Neural crest cell (in vitro differentiated cells): ENCODE measurements around the gene F2RL1. TPM values are rescaled to one million over a fixed set of nuclear protein-coding genes. Genes with fewer than 3 reads are reported as not detected.
"Not testable (repeated sequence)": the region's sequence is repeated elsewhere in the genome, so short reads cannot be mapped to it uniquely, and the experiment has no call there.

ENCODE experiments used
- DNase-seq: peaks from one replicate; pipeline ENCODE4 v3.0.0; 2021; ENCODE audit warnings: low read depth, mixed read lengths, low spot score
- H3K27ac Mint-ChIP-seq: one replicate; pipeline ENCODE4 v1.8.0; 2021; ENCODE audit warnings: mild to moderate bottlenecking, mixed read lengths; ENCODE audit not compliant: unreplicated experiment
- H3K27me3 Mint-ChIP-seq: 2 replicates; pipeline ENCODE4 v1.8.0; 2021; ENCODE audit warnings: low read depth, mild to moderate bottlenecking, mixed read lengths
- H3K36me3 Mint-ChIP-seq: 2 replicates; pipeline ENCODE4 v1.8.0; 2021; ENCODE audit warnings: low read depth, mild to moderate bottlenecking, mixed read lengths
- H3K4me1 Mint-ChIP-seq: 2 replicates; pipeline ENCODE4 v1.8.0; 2021; ENCODE audit warnings: mixed read lengths
- H3K4me3 Mint-ChIP-seq: one replicate; pipeline ENCODE4 v1.8.0; 2021; ENCODE audit warnings: mild to moderate bottlenecking, mixed read lengths
- H3K9me3 Mint-ChIP-seq: 2 replicates; pipeline ENCODE4 v1.8.0; 2021; ENCODE audit warnings: mixed read lengths
- total RNA-seq: library from RNA; stranded (reverse); gene quantifications from 2 replicates; pipeline ENCODE4 v1.2.1, GENCODE V29; 2021
- TF ChIP-seq, protein P1 (sequence below): fragments of 200-600 bp; sonication (generic); conservative IDR thresholded peaks from 2 replicates; pipeline ENCODE4 v1.5.0; 2021; ENCODE audit warnings: antibody characterized with exemption, mild to moderate bottlenecking

Gene F2RL1
- total RNA-seq, 1 donor from 2014 or later, result 0.30 TPM

DNA sequence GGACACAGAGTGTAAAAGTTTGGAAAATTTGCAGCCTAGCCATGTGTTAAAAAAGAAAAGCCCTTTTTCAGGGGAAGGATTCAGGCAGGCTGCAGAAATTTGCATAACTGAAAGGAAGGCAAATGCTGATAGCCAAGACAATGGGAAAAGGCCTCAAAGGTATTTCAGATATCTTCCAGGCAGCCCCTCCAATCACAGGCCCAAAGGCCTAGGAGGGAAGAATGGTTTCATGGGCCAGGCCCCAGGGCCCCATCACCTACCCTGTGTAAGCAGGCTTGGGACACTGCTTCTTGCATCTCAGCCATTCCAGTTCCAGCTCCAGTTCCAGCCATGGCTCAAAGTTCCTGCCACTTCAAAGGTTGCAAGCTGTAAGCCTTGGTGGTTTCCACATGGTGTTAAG is 35.8 kb downstream of the F2RL1 start:
- TF ChIP-seq, protein P1, sequence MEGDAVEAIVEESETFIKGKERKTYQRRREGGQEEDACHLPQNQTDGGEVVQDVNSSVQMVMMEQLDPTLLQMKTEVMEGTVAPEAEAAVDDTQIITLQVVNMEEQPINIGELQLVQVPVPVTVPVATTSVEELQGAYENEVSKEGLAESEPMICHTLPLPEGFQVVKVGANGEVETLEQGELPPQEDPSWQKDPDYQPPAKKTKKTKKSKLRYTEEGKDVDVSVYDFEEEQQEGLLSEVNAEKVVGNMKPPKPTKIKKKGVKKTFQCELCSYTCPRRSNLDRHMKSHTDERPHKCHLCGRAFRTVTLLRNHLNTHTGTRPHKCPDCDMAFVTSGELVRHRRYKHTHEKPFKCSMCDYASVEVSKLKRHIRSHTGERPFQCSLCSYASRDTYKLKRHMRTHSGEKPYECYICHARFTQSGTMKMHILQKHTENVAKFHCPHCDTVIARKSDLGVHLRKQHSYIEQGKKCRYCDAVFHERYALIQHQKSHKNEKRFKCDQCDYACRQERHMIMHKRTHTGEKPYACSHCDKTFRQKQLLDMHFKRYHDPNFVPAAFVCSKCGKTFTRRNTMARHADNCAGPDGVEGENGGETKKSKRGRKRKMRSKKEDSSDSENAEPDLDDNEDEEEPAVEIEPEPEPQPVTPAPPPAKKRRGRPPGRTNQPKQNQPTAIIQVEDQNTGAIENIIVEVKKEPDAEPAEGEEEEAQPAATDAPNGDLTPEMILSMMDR, result no peak
- Mint-ChIP-seq H3K4me3 (no peak overlapping the region), H3K27me3 (no peaks in the 10 kb centered on the region), H3K27ac (no peak overlapping the region), H3K4me1 (no peaks in the 10 kb centered on the region), H3K9me3 (no peaks in the 10 kb centered on the region), H3K36me3 (no peaks in the 10 kb centered on the region)
- DNase-seq, result no peak

GRCh38 chr5:76855501-76855900 is 36.7 kb downstream of the F2RL1 start:
- H3K4me3 Mint-ChIP-seq, H3K27me3 Mint-ChIP-seq: not testable (repeated sequence)

GRCh38 chr5:76855961-76856360 is 37.1 kb downstream of the F2RL1 start:
- TF ChIP-seq, protein P1, result no peak
- Mint-ChIP-seq H3K4me3 (no peak overlapping the region), H3K9me3 (no peaks in the 10 kb centered on the region), H3K27me3 (no peaks in the 10 kb centered on the region), H3K27ac (no peak overlapping the region), H3K4me1 (no peaks in the 10 kb centered on the region), H3K36me3 (no peaks in the 10 kb centered on the region)
- no peak for DNase-seq

More at GRCh38 chr5:76855501-76855900, 36.7 kb downstream of the F2RL1 start:
- DNase-seq, H3K27ac Mint-ChIP-seq, H3K4me1 Mint-ChIP-seq, H3K9me3 Mint-ChIP-seq, H3K36me3 Mint-ChIP-seq: not testable (repeated sequence)

- H3K4me3 Mint-ChIP-seq, DNase-seq, H3K27ac Mint-ChIP-seq, H3K4me1 Mint-ChIP-seq, H3K27me3 Mint-ChIP-seq, H3K36me3 Mint-ChIP-seq, H3K9me3 Mint-ChIP-seq: not testable (repeated sequence)
These were observed 38.0 kb downstream of the F2RL1 start for GRCh38 chr5:76856800-76857199.

- H3K27me3 Mint-ChIP-seq, result no peaks in the 10 kb centered on the region
- H3K4me1 Mint-ChIP-seq, result peaks cover 4% of the 10 kb centered on the region
- no peak overlapping the region for H3K4me3 Mint-ChIP-seq
- no peaks in the 10 kb centered on the region for H3K9me3 Mint-ChIP-seq
- no peak for DNase-seq
- H3K27ac Mint-ChIP-seq, result no peak overlapping the region
- H3K36me3 Mint-ChIP-seq, result no peaks in the 10 kb centered on the region
- TF ChIP-seq, protein P1, result no peak
These were observed 40.9 kb downstream of the F2RL1 start for GRCh38 chr5:76859591-76860247.

DNA sequence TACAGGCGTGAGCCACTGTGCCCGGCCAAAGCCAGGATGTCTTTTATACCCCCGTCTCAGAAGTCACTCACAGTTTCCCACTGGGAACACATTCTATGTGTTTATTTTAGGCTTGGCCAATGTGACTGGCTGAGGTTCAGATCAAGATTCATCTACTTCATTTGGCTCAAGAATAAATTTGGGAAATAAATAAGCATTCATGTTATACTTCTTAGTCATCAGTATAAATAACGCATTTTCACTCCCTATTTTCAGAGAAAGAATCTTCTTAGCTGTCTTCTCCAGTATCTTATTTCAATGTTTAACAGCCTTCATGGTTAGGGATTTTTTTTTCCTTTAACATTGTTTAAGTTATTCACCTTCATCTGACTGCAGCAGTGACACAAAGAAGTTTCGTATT is 42.8 kb downstream of the F2RL1 start:
- no peak for DNase-seq
- Mint-ChIP-seq H3K27me3 (no peaks in the 10 kb centered on the region), H3K4me1 (peaks cover 4% of the 10 kb centered on the region), H3K9me3 (no peaks in the 10 kb centered on the region), H3K4me3 (no peak overlapping the region), H3K27ac (no peak overlapping the region), H3K36me3 (no peaks in the 10 kb centered on the region)
- TF ChIP-seq, protein P1, result no peak
